HepG2 (cell line): ENCODE measurements around the gene PCNA. TPM values are rescaled to one million over a fixed set of nuclear protein-coding genes. Genes with fewer than 3 reads are reported as not detected.

Experiments
- ATAC-seq: fragments of 200-7000 bp; cut with Tn5 transposase; 3 replicates; pipeline ENCODE4 v1.9.1; 2020; ENCODE audit warnings: mild to moderate bottlenecking, moderate library complexity
- BruUV-seq: library from RNA; stranded (reverse); fragments of 400-500 nt; replicated peaks from 2 replicates; lab custom pipeline; 2021; lab: Mats Ljungman, UMichigan
- CTCF ChIA-PET: fragments of 300-600 bp; formaldehyde crosslinking; extraction: SDS; loops from one replicate; lab custom pipeline; 2021; ENCODE audit warnings: low total read pairs, inconsistent platforms, low intra/inter-chr PET ratio; lab: Yijun Ruan, JAX
- POLR2A ChIA-PET: fragments of 350-600 bp; sonication (Branson Sonifier 250); formaldehyde crosslinking; loops from one replicate; lab custom pipeline; 2020; ENCODE audit warnings: antibody characterized with exemption, inconsistent platforms; lab: Yijun Ruan, JAX
- DNase-seq: peaks from one replicate; pipeline ENCODE4 v3.0.0-alpha.2; 2015; ENCODE audit warnings: low spot score
- FAIRE-seq: peaks from 3 replicates; lab custom pipeline; 2011; peaks lifted over from hg19 to GRCh38; lab: Jason Lieb, UNC
- H2AFZ ChIP-seq: one replicate; pipeline ENCODE4 v1.6.1; 2011; ENCODE audit warnings: low read length, inconsistent platforms
- H3K27ac ChIP-seq: fragments of 300-600 bp; 3 replicates; pipeline ENCODE4 v1.8.0; 2011; ENCODE audit warnings: mixed run types, mild to moderate bottlenecking, mixed read lengths, low read length, inconsistent platforms; ENCODE audit not compliant: insufficient read depth; ENCODE audit errors: extremely low read length
- H3K27me3 ChIP-seq, 2 experiments: fragments of 200-600 bp in 1 of 2; 2 replicates in 1 of 2; 3 replicates in 1 of 2; pipeline versions ENCODE4 v1.6.0 to v1.8.0; 2011; ENCODE audit warnings: low read length in 2 of 2, mild to moderate bottlenecking in 2 of 2, moderate library complexity in 2 of 2, inconsistent platforms in 1 of 2; ENCODE audit not compliant: insufficient read depth in 2 of 2, control insufficient read depth in 1 of 2
- H3K36me3 ChIP-seq, 2 experiments: fragments of 200-600 bp in 1 of 2; replicated peaks in 1 of 2; 2 replicates in 1 of 2; 3 replicates in 1 of 2; pipeline versions ENCODE4 v1.5.1 to v1.8.0; 2011; ENCODE audit warnings: low read length in 2 of 2, inconsistent platforms in 1 of 2; ENCODE audit not compliant: insufficient read depth in 2 of 2, control insufficient read depth in 1 of 2
- H3K4me1 ChIP-seq: 2 replicates; pipeline ENCODE4 v1.5.1; 2012; ENCODE audit warnings: low read length, inconsistent platforms; ENCODE audit not compliant: insufficient read depth
- H3K4me2 ChIP-seq: 2 replicates; pipeline ENCODE4 v1.6.0; 2011; ENCODE audit warnings: low read depth, low read length, inconsistent platforms
- H3K4me3 ChIP-seq, 3 experiments: fragments of 200-600 bp in 1 of 3; sonication (generic), shearing (Covaris generic) in 1 of 3; replicated peaks in 1 of 3; 2 replicates each; pipeline ENCODE4 v1.5.1; 2011 to 2016; ENCODE audit warnings: low read length in 3 of 3, inconsistent platforms in 2 of 3, low read depth in 2 of 3, mild to moderate bottlenecking in 2 of 3, control low read depth in 1 of 3, mixed read lengths in 1 of 3; ENCODE audit not compliant: insufficient read depth in 1 of 3
- H3K79me2 ChIP-seq: one replicate; pipeline ENCODE4 v1.6.1; 2011; ENCODE audit warnings: low read length, inconsistent platforms; ENCODE audit not compliant: insufficient read depth
- H3K9ac ChIP-seq: 2 replicates; pipeline ENCODE4 v1.6.0; 2011; ENCODE audit warnings: mild to moderate bottlenecking, low read depth, low read length, inconsistent platforms; ENCODE audit not compliant: insufficient read depth
- H3K9me3 ChIP-seq: 2 replicates; pipeline ENCODE4 v1.5.1; 2012; ENCODE audit warnings: mild to moderate bottlenecking, low read length
- H4K20me1 ChIP-seq: 2 replicates; pipeline ENCODE4 v1.6.0; 2011; ENCODE audit warnings: inconsistent platforms, mild to moderate bottlenecking, low read length, moderate library complexity; ENCODE audit not compliant: insufficient read depth
- ARNT ChIP-seq: fragments of 450-650 bp; IDR thresholded peaks from 2 replicates; pipeline ENCODE4 v1.6.1; 2017
- ATF7 ChIP-seq, 2 experiments: fragments of 450-650 bp in 1 of 2; sonication (generic) in 1 of 2; formaldehyde crosslinking in 1 of 2; IDR thresholded peaks; 2 replicates each; pipeline versions ENCODE4 v1.4.0 to v1.6.1; 2016 to 2020; ENCODE audit warnings: antibody characterized with exemption in 1 of 2, mild to moderate bottlenecking in 1 of 2, missing genetic modification reagents in 1 of 2
- CCDC6 ChIP-seq: sonication (generic); formaldehyde crosslinking; IDR thresholded peaks from 2 replicates; pipeline ENCODE4 v1.8.1; 2022; ENCODE audit warnings: mild to moderate bottlenecking, missing genetic modification reagents, moderate library complexity
- GZF1 ChIP-seq: sonication (generic); formaldehyde crosslinking; IDR thresholded peaks from 2 replicates; pipeline ENCODE4 v1.5.1; 2020; ENCODE audit warnings: mild to moderate bottlenecking, missing genetic modification reagents
- HNF4G ChIP-seq, 2 experiments: sonication (generic) in 1 of 2; formaldehyde crosslinking in 1 of 2; IDR thresholded peaks; 2 replicates each; pipeline versions ENCODE4 v1.4.0 to v1.6.1; 2011 to 2020; ENCODE audit warnings: borderline replicate concordance in 2 of 2, low read depth in 2 of 2, mild to moderate bottlenecking in 2 of 2, low read length in 1 of 2, missing genetic modification reagents in 1 of 2, moderate library complexity in 1 of 2
- JUNB ChIP-seq: sonication (generic); formaldehyde crosslinking; IDR thresholded peaks from 2 replicates; pipeline ENCODE4 v1.8.0; 2022; ENCODE audit warnings: missing genetic modification reagents, mild to moderate bottlenecking, borderline replicate concordance
- KDM5A ChIP-seq: fragments of 200-600 bp; sonication (generic); IDR thresholded peaks from 2 replicates; pipeline ENCODE4 v1.7.0; 2018; ENCODE audit warnings: antibody characterized with exemption, mild to moderate bottlenecking, low read length, borderline replicate concordance
- NPAS2 ChIP-seq: sonication (generic); formaldehyde crosslinking; IDR thresholded peaks from 2 replicates; pipeline ENCODE4 v1.8.0; 2022; ENCODE audit warnings: mild to moderate bottlenecking, missing genetic modification reagents, borderline replicate concordance
- POLR2A ChIP-seq, 2 experiments: IDR thresholded peaks; 2 replicates each; pipeline ENCODE4 v1.6.1; 2011; ENCODE audit warnings: low read depth in 2 of 2, low read length in 2 of 2, mild to moderate bottlenecking in 1 of 2, moderate library complexity in 1 of 2; ENCODE audit not compliant: insufficient read depth in 1 of 2
- TCF7 ChIP-seq: sonication (generic); IDR thresholded peaks from 2 replicates; pipeline ENCODE4 v1.6.1; 2016; ENCODE audit warnings: antibody characterized with exemption, low read depth
- ZBTB20 ChIP-seq: sonication (generic); formaldehyde crosslinking; IDR thresholded peaks from 2 replicates; pipeline ENCODE4 v1.8.1; 2023; ENCODE audit warnings: missing genetic modification reagents, low read depth, mild to moderate bottlenecking, borderline replicate concordance
- ZNF496 ChIP-seq: sonication (generic); formaldehyde crosslinking; IDR thresholded peaks from 2 replicates; pipeline ENCODE4 v1.8.1; 2023; ENCODE audit warnings: mild to moderate bottlenecking, moderate library complexity, missing genetic modification reagents; ENCODE audit not compliant: insufficient replicate concordance
- ZNF749 ChIP-seq: sonication (generic); formaldehyde crosslinking; IDR thresholded peaks from 2 replicates; pipeline ENCODE4 v1.8.0; 2022; ENCODE audit warnings: mild to moderate bottlenecking, missing genetic modification reagents, moderate library complexity, borderline replicate concordance
- ZNF761 ChIP-seq: sonication (generic); formaldehyde crosslinking; conservative IDR thresholded peaks from 2 replicates; pipeline ENCODE4 v1.4.0; 2020; ENCODE audit warnings: mild to moderate bottlenecking, missing genetic modification reagents
- ZSCAN30 ChIP-seq: sonication (generic); formaldehyde crosslinking; IDR thresholded peaks from 2 replicates; pipeline ENCODE4 v1.5.0; 2020; ENCODE audit warnings: mild to moderate bottlenecking, missing genetic modification reagents
- WGBS: methylation state at CpG from one replicate; pipeline ENCODE4 v1.1.6; 2017; ENCODE audit warnings: low lambda C conversion rate; 5-methylcytosine and 5-hydroxymethylcytosine counted together
- in situ Hi-C: cut with HindIII; loops from 2 replicates; pipeline ENCODE4 v1.10.0; 2017; ENCODE audit warnings: low pct_unique_long_range_greater_than_20kb; ENCODE audit not compliant: extremely low pct_ligation_motif_present
- intact Hi-C: fragments of 100-400 bp; cut with micrococcal nuclease; formaldehyde crosslinking; loops from one replicate; pipeline ENCODE4 v1.10.0; 2022; ENCODE audit not compliant: unreplicated experiment
- polyA plus RNA-seq, 8 experiments: library from polyadenylated mRNA; depleted of rRNA in 3 of 8; stranded (reverse) in 7 of 8; unstranded in 1 of 8; fragments of >200 nt; fragmentation: Illumina TruSeq in 4 of 8; extraction: Trizol in 4 of 8; gene quantifications; 2 replicates each; pipeline versions ENCODE4 v1.2.1 to v1.2.3, GENCODE V29; 2011 to 2016; ENCODE audit warnings: low read depth in 4 of 8, missing spikeins in 1 of 8, mixed read lengths in 1 of 8; ENCODE audit not compliant: insufficient read depth in 1 of 8
- total RNA-seq, 5 experiments: library from RNA; depleted of rRNA; stranded (reverse); fragments of >200 nt; fragmentation: Illumina TruSeq; extraction: Trizol; gene quantifications; 2 replicates each; pipeline ENCODE4 v1.2.3, GENCODE V29; 2016; ENCODE audit warnings: low read depth in 1 of 5
- TF ChIP-seq, protein P1 (sequence below): sonication (generic); formaldehyde crosslinking; IDR thresholded peaks from 2 replicates; pipeline ENCODE4 v1.5.0; 2020; ENCODE audit warnings: mild to moderate bottlenecking, missing genetic modification reagents, borderline replicate concordance
- TF ChIP-seq, protein P2 (sequence below): IDR thresholded peaks from 2 replicates; pipeline ENCODE4 v1.6.1; 2016

PCNA gene
- total and polyA plus RNA-seq, 2 of the 13 experiments (the other 11 are each of a cell fraction or from before 2014, with no cell fraction given), result 229 to 655 TPM

DNA sequence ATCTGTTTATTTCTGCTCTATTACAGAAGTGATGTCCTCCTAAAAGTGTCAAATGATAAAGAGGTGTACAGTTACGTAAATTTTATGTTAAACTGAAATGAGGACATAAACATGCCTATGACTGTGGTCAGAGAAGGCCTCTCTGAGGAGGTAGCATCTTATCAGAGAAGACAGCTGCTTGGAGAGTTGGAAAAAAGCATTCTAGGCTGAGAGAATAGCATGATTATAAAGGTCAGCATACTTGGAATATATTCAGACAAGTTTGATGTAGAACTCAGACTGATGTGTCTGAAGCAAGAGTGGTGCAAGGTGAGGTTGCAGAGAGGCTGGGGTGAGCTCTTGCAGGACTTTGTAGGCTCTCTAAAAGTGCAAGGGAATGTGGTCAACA lies 3.1 kb upstream of the PCNA start:
- in situ Hi-C loops, result no loop called here
- BruUV-seq, result no TSS peak
- no peak for TF ChIP-seq ARNT
- no peak for TF ChIP-seq ZNF496 (CRISPR knock-in tag)
- no peak for TF ChIP-seq JUNB (CRISPR knock-in tag)
- TF ChIP-seq POLR2A (IDR thresholded peaks at IDR 0.05; ENCODE audit: insufficient read depth in 1 of 2, low read depth in 2 of 2, low read length in 2 of 2), result no peak
- no peak for TF ChIP-seq ATF7 (IDR thresholded peaks at IDR 0.05)
- TF ChIP-seq ATF7 (CRISPR knock-in tag; IDR thresholded peaks at IDR 0.05), result no peak
- TF ChIP-seq NPAS2 (CRISPR knock-in tag), result no peak
- TF ChIP-seq ZSCAN30 (CRISPR knock-in tag), result no peak
- no peak for TF ChIP-seq CCDC6 (CRISPR knock-in tag)
- TF ChIP-seq HNF4G (IDR thresholded peaks at IDR 0.05; ENCODE audit: borderline replicate concordance, low read depth, low read length), result no peak
- TF ChIP-seq HNF4G (CRISPR knock-in tag; IDR thresholded peaks at IDR 0.05; ENCODE audit: borderline replicate concordance, low read depth), result no peak
- no peak for TF ChIP-seq ZNF761
- no peak for TF ChIP-seq ZNF749
- no peak for TF ChIP-seq GZF1 (CRISPR knock-in tag)
- no peak for TF ChIP-seq TCF7
- TF ChIP-seq, protein P1, sequence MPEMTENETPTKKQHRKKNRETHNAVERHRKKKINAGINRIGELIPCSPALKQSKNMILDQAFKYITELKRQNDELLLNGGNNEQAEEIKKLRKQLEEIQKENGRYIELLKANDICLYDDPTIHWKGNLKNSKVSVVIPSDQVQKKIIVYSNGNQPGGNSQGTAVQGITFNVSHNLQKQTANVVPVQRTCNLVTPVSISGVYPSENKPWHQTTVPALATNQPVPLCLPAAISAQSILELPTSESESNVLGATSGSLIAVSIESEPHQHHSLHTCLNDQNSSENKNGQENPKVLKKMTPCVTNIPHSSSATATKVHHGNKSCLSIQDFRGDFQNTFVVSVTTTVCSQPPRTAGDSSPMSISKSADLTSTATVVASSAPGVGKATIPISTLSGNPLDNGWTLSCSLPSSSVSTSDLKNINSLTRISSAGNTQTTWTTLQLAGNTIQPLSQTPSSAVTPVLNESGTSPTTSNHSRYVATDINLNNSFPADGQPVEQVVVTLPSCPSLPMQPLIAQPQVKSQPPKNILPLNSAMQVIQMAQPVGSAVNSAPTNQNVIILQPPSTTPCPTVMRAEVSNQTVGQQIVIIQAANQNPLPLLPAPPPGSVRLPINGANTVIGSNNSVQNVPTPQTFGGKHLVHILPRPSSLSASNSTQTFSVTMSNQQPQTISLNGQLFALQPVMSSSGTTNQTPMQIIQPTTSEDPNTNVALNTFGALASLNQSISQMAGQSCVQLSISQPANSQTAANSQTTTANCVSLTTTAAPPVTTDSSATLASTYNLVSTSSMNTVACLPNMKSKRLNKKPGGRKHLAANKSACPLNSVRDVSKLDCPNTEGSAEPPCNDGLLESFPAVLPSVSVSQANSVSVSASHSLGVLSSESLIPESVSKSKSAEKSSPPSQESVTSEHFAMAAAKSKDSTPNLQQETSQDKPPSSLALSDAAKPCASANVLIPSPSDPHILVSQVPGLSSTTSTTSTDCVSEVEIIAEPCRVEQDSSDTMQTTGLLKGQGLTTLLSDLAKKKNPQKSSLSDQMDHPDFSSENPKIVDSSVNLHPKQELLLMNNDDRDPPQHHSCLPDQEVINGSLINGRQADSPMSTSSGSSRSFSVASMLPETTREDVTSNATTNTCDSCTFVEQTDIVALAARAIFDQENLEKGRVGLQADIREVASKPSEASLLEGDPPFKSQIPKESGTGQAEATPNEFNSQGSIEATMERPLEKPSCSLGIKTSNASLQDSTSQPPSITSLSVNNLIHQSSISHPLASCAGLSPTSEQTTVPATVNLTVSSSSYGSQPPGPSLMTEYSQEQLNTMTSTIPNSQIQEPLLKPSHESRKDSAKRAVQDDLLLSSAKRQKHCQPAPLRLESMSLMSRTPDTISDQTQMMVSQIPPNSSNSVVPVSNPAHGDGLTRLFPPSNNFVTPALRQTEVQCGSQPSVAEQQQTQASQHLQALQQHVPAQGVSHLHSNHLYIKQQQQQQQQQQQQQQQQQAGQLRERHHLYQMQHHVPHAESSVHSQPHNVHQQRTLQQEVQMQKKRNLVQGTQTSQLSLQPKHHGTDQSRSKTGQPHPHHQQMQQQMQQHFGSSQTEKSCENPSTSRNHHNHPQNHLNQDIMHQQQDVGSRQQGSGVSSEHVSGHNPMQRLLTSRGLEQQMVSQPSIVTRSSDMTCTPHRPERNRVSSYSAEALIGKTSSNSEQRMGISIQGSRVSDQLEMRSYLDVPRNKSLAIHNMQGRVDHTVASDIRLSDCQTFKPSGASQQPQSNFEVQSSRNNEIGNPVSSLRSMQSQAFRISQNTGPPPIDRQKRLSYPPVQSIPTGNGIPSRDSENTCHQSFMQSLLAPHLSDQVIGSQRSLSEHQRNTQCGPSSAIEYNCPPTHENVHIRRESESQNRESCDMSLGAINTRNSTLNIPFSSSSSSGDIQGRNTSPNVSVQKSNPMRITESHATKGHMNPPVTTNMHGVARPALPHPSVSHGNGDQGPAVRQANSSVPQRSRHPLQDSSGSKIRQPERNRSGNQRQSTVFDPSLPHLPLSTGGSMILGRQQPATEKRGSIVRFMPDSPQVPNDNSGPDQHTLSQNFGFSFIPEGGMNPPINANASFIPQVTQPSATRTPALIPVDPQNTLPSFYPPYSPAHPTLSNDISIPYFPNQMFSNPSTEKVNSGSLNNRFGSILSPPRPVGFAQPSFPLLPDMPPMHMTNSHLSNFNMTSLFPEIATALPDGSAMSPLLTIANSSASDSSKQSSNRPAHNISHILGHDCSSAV (CRISPR knock-in tag), result no peak
- TF ChIP-seq, protein P2, sequence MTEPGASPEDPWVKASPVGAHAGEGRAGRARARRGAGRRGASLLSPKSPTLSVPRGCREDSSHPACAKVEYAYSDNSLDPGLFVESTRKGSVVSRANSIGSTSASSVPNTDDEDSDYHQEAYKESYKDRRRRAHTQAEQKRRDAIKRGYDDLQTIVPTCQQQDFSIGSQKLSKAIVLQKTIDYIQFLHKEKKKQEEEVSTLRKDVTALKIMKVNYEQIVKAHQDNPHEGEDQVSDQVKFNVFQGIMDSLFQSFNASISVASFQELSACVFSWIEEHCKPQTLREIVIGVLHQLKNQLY (CRISPR knock-in tag), result no peak
- no peak for TF ChIP-seq KDM5A
- TF ChIP-seq ZBTB20 (CRISPR knock-in tag), result no peak

More for the DNA sequence above, 3.1 kb upstream of the PCNA start:
- 98% methylated on average over 1 of the region's 1 CpG for WGBS
- Histone ChIP-seq H3K4me1 (peaks cover 36% of the 10 kb centered on the region), H2AFZ (no peak overlapping the region), H3K36me3 (peaks cover 0 to 7% of the 10 kb centered on the region in 2 experiments; a peak in 2 of 5 replicates), H3K9ac (no peak overlapping the region), H3K79me2 (peaks cover 26% of the 10 kb centered on the region), H3K27ac (no peak overlapping the region), H3K4me3 (no peak overlapping the region), H3K4me2 (no peak overlapping the region), H4K20me1 (peaks cover 14% of the 10 kb centered on the region), H3K9me3 (no peaks in the 10 kb centered on the region), H3K27me3 (no peaks in the 10 kb centered on the region; a peak in 1 of 5 replicates)
- no peak for FAIRE-seq
- ChIA-PET POLR2A (no interaction called here), CTCF (no interaction called here)
- ATAC-seq, result no peak
- intact Hi-C loops, result no loop called here
- DNase-seq, result no peak
